Activated CD4-positive, alpha-beta T cell treated with anti-CD3 and anti-CD28 coated beads, Interleukin-2, amount 50 U/mL, for 48 hours (primary cell): ENCODE data around the gene TMEM61.

Experiments used
- DNase-seq, 2 experiments: peaks; one replicate each; pipeline ENCODE4 v3.0.0-alpha.2; 2020

Gene TMEM61

DNA sequence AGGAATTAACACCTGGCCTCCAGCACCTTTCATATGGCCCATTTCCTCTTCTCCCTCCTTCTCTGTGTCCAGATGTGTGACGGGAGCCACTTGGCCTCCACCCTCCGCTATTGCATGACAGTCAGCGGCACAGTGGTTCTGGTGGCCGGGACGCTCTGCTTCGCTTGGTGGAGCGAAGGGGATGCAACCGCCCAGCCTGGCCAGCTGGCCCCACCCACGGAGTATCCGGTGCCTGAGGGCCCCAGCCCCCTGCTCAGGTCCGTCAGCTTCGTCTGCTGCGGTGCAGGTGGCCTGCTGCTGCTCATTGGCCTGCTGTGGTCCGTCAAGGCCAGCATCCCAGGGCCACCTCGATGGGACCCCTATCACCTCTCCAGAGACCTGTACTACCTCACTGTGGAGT is 5.6 kb downstream of the TMEM61 start:
- DNase-seq = no peak

DNA sequence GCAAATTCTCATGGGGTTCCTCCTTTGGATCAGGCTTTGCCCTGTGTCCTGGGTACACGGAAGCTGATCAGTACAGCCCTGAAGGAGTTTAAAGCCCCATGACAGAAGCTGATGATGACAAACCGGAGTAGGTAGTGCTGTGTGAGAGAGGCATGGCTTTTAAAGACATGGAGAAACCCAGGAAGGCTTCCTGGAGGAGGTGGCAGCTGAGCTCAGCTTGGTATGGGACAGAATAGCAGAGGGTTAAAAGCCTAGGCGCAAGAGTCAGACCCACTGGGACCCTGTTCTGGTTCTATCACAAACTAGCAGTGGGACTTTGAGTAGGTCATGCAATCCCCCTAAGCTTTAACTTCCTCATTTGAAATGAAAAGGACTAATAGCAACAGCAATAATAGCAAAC is 6.1 kb downstream of the TMEM61 start:
- DNase-seq = no peak

DNA sequence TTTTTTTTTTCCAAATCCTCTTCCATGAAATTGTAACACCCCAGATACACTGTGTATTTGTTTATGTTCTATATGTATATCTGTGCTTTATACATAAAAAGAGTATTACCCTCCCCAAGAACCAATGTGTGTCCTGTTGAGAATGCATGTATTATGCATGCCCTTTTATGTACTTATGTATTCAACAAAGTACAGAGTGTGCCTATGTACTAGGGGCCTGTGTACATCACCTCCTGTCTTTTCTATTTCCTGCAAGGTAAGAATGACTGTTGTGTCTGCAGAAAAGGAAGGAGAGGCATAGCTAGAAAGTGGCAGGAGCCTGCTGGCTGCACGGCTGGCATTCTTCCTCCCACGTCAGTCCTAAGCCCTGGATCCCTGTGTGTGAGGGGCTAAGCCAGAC is 7.0 kb downstream of the TMEM61 start:
- no peak for DNase-seq

DNA sequence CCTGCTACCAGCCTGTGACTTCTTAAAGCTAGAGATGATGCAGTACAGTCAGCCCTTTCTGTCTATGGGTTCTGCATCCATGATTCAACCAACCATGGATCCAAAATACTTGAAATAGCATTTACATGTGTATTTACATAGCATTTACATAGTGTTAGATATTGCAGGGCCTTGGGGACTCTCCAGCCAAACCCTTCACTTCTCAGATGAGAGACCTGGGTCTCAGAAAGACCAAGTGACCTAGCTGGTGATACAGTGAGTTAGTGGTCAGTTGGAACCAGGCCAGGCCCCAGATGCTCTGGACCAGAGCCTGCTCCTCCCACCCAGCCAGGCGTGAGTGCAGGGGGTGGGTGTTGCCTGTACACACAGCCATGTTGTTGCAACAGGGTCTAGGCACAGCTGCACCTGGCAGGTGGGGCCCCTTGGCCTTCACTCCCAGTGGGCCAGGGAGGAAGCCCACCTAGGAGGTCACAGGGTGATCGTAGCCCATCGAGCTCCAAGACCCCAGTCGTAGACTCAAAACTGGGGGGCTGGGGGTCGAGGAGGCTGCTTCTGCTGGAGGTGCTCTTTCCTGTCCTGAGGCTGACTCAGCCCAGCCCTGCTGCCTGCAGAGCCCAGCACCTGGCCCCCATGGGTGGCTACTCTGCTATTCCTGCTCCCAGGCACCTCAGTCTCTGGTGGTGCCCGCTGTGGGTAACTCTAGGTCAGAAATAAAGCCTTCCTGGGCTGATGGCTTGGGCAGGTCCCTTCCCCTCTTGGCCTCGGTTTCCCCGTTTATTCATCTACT is 7.7 kb downstream of the TMEM61 start:
- no peak for DNase-seq

DNA sequence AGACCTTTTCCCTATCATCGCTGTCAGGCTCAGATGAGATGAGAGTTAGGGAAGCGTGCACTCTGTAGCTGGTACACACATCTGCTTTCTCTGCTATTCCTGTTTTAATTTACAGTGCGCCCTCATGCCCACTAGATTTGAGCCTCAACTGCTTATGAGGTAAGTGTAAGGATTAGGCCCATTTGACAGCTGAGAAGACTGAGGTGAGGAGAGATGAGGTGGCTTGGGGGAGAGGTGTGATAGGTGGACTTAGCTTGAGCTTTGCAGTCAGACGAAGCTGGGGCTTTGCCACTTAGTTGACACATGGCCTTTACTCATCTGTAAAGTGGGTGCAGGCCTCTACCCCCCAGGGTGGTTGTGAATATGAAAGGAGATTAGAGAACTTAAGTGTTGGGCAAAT is 8.5 kb downstream of the TMEM61 start:
- DNase-seq = no peak

DNA sequence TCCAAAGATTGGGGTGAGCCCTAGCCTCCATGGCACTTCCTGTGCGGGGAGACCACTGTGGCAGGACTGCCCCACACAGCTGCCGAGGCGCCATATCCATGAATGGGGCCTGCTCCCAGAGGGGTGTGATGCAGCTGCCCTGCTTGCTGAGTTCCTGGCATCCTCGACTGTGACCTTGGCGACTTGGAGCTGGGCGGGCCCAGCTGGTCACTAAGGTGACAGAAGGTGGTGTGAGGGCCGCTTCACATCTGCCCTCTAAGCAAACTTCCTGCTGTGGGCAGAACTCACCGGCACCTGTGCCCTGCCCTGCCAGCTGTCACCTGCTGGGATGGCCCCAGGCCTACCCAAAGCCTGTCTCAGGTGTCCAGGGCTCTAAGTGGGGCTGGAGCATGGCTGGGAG is 9.0 kb downstream of the TMEM61 start:
- no peak for DNase-seq

DNA sequence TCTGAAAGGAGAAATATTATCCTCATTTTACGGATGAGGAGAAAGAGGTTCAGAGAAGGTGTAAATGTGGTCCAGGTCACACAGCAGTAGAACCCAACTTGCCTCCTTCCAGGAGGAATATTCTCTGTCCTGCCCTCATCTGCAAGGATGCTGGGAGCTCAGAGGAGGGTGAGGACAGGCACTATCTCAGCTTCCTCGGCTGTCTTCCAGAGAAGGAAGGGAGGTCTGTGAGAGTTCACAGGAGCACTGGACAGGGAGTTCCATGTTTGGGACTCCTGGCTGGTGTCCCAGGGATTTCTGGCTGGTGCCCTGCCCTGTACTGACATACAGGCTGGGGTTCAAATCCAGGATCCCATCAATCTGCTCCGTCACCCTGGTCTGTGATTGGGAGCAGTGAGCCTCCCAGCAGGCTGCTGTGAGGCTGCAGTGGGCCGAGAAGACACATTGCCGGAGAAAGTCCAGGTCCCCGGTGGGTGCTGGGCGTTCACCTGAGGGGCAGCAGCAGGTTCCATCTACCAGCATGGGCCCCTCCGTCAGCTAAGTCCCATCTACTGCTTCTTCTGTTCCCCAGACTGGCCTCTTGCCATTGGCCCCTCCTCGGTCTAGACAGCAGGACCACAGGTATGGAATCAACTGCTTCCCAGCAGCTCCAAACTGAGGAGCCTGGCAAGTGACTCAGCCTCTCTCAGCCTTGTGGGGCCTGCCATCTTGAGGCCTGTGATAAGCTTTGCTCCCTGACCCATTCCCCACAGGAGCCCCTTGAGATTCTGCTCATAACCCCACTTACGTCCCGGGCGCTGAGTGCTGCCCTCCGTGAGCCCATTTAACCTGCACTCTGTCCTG is 9.8 kb downstream of the TMEM61 start:
- DNase-seq = no peak

DNA sequence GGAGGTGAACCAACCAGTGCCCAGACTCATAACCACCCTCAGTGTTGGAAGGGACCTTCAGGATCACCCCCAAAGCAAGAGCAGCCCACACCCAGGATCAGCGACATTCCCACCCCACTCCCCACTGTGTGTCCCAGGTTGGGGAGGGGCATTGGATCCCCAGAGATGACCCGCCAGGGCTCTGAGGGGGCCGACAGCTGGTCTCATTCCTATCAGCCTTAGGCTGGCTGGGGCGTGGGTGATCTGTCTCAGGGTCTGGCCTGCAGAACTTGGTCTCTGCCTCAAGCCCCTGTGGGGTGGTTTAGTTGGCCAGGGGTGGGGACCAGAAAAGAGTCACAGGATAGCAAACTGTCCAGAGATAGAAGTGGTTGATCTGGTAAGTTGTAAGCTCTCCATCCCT is 10.5 kb downstream of the TMEM61 start:
- no peak for DNase-seq

DNA sequence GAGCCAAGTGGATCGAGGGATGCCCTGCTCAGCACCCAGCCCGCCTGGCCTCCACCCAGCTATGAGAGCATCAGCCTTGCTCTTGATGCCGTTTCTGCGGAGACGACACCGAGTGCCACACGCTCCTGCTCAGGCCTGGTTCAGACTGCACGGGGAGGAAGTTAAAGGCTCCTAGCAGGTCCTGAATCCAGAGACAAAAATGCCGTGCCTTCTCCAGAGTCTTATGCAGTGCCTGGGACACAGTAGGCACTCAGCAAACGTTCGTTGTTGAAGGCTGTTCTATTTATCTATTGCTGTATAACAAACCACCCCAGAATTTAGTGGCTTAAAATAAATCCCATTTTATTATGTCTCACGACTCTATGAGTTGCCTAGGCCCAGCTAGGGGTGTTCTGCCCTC is 11.5 kb downstream of the TMEM61 start:
- DNase-seq = no peak

DNA sequence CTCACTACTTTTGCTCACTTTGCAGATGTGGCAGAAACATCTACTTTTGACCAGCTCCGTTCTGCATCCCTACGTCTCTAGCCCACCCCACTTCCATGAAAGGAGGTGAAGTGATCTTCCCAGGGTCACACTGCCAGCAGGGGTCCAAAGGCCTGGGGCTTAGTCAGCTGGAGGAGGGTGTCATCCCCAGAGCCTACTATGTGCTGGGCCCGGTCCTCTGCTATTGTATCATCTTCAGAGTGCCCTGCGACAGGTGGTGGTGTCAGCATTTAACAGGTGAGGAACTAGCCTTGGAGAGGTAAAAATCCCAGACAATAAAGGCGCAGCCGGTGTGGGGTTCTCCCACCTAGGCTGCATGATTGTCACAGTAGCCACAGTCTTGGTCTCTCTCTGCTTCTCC is 12.7 kb downstream of the TMEM61 start:
- no peak for DNase-seq

DNA sequence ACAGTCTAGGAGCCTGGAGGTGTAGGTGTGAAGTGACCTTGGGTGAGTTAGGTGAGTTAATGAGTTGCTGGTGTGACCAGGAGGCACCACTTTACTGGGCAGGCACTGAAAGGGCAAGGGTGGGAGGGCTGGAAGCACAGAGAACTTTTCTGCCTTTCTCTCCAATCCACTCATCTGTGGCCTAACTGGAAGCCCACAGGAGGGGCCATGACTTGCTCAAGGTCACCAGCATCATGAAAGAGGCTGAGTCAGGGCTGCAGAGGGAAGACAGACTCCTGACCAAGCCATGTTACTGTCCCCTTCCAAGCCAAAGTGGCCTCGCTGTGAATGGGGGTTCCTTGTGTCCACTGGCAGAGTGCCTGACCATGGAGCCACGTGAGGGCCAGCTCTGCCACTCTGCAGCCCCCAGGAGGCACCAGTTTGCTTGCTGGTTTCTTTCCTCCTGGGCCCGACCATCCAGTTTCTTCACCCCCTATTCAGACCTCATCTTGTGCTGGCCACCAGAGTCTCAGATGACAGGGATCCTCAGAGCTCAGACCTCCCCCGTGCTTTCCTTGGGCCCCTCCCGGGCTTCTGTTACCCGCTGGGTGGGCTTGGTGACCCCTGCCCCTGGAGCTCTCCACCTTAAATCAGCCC is 14.0 kb downstream of the TMEM61 start:
- DNase-seq = no peak

DNA sequence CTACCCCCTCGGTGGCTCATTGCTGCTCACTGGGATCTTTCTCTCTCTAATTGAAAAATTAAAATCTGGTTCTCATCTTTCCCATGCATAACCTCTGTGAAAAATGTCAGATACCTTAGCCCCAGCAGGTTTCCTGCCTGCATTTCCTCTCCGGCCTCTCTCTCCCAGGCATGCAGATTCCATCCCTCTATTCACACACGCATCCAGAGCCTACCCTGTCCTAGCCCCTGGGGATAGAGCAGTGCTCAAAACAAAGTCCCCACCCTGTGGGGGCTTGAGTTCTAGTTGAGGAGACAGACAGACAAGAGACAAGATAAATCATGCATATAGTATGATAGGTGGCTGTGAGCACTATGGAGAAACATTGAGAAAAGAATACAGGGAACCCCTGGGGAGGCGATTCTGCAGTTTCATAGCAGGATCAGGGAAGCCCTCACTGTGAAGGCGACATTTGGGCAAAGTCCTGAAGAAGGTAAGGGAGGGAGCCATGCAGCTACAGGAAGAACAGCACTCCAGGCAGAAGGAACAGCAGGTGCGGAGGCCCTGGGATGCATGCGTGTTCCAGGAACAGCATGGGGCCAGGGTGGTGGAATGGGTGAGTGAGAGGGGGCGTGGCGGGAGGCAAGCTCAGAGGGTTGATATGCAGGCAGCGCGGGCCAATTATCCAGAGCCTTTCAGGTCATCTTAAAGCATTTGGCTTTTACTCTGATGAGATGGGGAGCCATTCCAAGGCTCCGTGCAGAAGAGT is 14.8 kb downstream of the TMEM61 start:
- no peak for DNase-seq

DNA sequence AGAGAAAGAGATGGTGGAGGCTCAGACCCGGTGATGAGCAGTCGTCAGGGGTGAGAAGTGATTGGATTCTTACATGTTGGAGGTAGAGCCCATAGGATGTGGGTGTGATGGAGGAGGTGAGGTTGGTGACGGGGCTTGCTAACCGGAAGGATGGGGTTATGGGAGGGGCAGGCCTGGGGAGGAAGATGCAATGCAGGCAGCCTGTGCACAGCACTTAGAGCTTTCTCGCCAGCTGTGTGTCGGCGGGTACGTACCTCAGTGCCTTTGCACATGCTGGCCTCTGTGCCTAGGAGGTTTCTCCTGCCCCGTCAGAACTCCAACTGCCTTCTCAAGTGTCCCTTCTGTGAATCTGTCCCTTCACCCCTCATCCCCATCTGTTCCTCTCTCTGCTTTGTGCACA is 15.4 kb downstream of the TMEM61 start:
- peak; percentile 24 to 29 for DNase-seq

DNA sequence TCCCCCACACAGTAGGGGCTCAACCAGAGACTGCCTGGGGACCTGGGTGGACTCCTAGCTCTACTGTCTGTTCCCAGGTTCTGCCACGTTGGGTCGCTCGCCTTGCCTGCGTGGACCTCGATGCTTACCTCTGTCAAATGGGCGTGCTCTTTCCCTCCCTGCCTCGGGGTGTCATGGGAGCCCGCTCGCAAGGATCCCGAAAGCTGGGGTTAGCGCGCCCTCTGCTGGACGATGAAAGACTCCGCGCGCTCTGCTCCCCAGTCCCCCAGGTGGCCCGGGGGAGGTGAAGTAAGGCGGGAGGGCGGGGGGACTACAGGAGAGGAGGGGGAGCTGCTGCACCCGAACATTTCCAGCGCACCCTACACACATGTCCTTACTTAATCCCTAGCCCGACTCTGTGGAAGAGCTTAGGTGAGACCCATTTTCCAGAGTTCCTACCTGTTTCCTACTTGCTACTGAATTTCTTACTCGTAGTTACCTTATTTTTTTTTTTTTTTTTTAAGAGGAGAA is 16.0 kb downstream of the TMEM61 start:
- DNase-seq = peak; percentile 87 to 89

DNA sequence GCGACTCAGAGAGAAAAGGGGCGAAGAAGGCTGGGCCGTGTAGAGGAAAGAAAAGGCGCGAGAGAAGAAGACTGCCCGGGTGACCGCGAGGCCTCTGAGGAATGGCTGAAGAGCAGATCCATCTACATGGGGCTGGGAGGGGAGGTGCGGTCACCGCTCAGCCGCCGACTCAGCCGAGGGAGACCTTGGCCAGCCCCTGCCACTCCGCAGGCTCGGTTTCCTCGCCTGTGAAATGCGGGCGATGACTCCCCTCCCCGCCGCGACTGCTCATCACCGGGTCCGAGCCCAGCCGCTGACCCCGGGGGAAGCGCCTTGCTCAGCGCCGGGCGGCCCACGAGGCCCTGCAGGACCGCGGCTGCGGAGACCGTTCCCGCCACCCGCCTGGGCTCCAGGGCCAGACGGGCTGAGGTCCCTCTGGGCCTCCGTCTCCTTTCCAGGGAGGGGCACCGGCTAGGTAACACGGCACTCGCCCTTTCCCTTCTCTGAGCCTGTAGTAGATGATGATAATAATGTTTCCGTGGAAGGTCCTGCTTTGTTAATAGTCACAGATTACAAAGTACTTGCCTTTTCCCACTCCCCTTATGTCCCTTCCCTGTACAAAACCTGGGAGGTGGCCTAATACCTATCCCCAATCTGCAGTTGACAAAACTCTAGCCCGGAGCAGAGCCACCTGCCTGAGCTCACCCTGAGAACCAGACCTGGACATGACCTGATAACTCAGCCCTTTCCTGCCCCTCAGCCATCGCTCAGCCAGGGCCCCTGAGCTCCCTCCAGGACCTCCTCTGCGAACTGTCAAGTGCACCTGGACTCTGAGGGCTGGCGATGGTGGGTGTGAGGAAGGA is 16.7 kb downstream of the TMEM61 start:
- peak in 1 of 2 experiments; percentile 11 for DNase-seq

DNA sequence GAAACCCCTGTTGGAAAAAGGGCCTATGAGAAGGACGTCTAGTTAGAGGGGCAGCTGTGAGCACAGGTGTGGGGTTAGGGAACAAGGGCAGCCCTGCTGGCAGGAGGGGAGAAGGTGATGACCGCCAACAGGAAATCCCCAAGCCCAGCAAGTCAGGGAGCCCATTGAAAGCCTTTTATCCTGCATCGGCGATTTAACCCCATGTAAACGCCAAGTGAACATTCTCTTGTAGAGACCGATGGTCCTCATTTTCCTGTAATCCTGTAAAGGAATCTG is 17.2 kb downstream of the TMEM61 start:
- DNase-seq = no peak

DNA sequence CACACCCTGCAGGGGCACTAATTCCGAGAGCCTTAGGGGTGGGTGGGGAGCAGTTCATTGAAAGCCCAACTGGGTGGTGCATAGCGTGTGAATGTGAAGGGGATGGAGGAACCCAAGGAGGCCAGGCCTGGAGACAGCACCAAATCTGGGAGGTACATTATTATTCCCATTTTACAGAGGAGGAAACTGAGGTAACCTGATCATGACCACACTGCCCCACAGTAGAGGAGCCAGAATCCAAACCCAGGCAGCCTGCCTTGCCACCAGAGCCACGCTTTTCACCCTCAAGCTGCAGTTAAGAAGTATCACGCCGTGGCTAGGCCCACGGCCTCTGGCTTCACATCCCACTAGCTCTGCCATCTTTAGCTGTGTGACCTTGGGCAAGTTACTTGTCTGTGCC is 17.7 kb downstream of the TMEM61 start:
- no peak for DNase-seq

DNA sequence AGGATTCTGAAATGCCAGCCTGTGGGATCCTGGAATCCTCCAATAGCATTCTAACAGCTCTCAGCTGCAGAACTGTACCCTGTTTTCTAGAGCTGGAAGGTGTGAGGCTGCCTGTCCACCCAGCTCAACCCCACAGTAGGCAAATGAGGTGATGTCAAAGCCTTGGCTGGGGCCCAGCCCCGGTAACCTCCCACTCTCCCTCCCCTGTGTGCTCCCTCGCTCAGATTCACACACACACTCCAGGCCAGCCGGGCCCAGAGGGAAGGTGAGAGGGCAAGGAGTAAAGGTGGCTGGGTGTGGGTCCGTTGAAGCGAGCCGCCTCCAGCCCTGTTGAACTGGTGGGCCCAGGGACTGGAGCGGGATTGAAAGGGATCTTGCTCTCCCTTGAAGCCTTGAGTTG is 18.2 kb downstream of the TMEM61 start, which contains the start of gene BSND:
TSS of gene BSND (plus strand) at position 257 of the 400 bp plus-strand sequence. CDS start 254 bp downstream, outside the sequence.
- DNase-seq = no peak

DNA sequence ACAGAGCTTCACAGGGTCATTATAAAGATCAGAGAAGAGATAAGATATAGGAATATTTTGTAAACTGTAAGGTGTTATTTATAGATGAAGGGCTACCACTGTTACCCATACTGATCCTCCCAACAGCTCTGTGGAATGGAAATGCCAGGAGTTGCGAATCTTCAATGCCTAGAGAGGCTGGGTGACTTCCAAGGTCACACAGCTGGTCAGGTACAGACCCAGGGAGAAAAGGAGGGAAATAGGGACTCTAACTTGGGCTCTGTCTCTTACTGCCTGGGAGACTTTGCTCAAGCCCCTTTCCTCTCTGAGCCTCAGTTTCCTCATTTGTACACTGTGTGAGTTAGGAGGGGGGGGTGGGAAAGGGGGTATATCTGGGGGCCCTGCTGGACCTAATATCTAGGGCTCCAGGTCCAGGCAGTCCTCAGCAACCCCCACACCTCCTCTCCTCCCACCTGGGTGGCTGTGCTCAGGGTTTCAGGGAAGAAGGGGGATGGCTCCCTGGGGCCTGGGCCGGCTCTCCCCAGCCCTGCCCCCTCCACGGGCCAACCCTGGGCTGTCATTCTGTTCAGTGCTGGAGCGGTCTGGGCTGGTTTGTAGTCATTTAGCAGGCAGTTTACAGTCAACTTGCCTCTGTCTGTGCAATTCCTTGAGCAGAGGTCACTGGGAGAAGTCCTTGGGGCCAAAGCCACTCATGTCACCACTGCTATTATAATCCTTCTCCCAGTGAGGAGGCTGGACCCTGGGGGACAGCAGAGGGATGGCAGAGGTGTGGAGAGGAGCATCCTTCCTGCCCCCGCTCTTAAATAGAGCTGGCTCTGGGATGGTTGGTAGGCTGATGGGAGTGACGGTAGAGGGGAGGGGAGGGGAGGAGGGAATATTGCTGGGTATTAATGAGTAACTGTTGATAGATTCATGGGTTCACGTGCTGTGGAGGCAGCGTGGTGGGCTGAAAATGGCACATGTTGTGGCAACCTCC is 20.0 kb downstream of the TMEM61 start:
- no peak for DNase-seq

DNA sequence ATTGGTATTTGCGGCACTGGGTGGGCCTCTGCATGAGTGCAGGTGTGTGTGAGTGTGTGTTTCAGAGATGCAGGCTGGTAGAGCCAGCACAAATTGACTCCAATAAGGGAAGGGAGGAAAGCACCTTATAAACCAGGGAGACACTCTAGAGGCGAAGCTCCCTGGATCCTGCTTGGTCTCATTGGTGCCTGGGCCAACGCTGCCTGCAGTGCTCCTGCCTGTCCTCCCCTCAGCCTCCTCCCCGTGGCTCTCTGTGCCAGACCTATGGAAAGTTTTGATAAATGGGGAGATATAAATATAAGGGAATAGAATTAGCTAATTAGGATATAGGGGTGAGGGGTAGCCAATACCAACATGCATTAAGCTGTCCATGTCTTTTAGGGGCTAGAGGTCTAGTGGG is 20.9 kb downstream of the TMEM61 start:
- no peak for DNase-seq

DNA sequence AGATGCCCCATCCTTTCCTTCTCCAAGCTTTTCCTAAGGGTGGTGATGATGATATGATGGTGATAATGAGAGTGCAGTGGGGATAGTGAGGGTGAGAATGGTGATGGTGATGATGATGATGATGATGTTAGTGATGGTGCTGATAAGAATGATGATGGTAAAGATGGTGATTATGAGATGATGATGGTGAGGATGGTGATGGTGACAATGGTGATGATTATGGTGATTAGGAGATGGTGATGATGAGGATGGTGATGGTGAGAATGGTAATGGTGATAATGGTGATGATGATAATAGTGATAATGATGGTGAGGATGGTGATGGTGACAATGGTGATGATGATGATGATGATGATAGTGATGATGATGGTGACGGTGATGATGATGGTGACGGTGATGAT is 22.3 kb downstream of the TMEM61 start:
- no peak for DNase-seq
